Activated effector memory CD4-positive, alpha-beta T cell treated with anti-CD3 and anti-CD28 coated beads, Interleukin-2, amount 50 U/mL, for 16 hours (primary cell): ENCODE data around the gene SLC36A1.

Experiments used
- DNase-seq: peaks from one replicate; pipeline ENCODE4 v3.0.0-alpha.2; 2020

Gene SLC36A1

GRCh38 chr5:151541571-151541970 lies 94.2 kb downstream of the SLC36A1 start:
- DNase-seq, result no peak
